DOHH2 (cell line): ENCODE data around the gene KDM2A.

Source experiments
- EZH2phosphoT487 ChIP-seq: fragments of 200-600 bp; sonication (generic); IDR thresholded peaks from 2 replicates; pipeline ENCODE4 v1.6.1; 2017; ENCODE audit warnings: borderline replicate concordance, mild to moderate bottlenecking, antibody characterized with exemption, low read length, moderate library complexity, mixed read lengths
- TF ChIP-seq, protein P1 (sequence below): fragments of 200-600 bp; sonication (generic); IDR thresholded peaks from one replicate; pipeline ENCODE4 v1.5.1; 2014; ENCODE audit warnings: antibody characterized with exemption, mild to moderate bottlenecking, low read depth, low read length; ENCODE audit not compliant: poor library complexity, severe bottlenecking

GRCh38 chr11:67300256-67300755 lies 181.2 kb downstream of the KDM2A start:
- TF ChIP-seq, protein P1, sequence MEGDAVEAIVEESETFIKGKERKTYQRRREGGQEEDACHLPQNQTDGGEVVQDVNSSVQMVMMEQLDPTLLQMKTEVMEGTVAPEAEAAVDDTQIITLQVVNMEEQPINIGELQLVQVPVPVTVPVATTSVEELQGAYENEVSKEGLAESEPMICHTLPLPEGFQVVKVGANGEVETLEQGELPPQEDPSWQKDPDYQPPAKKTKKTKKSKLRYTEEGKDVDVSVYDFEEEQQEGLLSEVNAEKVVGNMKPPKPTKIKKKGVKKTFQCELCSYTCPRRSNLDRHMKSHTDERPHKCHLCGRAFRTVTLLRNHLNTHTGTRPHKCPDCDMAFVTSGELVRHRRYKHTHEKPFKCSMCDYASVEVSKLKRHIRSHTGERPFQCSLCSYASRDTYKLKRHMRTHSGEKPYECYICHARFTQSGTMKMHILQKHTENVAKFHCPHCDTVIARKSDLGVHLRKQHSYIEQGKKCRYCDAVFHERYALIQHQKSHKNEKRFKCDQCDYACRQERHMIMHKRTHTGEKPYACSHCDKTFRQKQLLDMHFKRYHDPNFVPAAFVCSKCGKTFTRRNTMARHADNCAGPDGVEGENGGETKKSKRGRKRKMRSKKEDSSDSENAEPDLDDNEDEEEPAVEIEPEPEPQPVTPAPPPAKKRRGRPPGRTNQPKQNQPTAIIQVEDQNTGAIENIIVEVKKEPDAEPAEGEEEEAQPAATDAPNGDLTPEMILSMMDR = no peak
- TF ChIP-seq EZH2phosphoT487 = no peak
